PC-3 (cell line): ENCODE results near the gene ALDOA. TPM values are rescaled to one million over a fixed set of nuclear protein-coding genes. Genes with fewer than 3 reads are reported as not detected.
A peak's percentile ranks its signal among the peaks of the same experiment; 100 is the strongest.

Experiments
- ATAC-seq: fragments of 200-7000 bp; cut with Tn5 transposase; 2 replicates; pipeline ENCODE4 v1.9.1; 2020; ENCODE audit warnings: mild to moderate bottlenecking, moderate library complexity
- BruUV-seq: library from RNA; stranded (reverse); fragments of 400-500 nt; replicated peaks from 2 replicates; lab custom pipeline; 2021; lab: Mats Ljungman, UMichigan
- CTCF ChIA-PET: fragments of 300-600 bp; sonication (Branson Sonifier 250); formaldehyde crosslinking; loops from one replicate; lab custom pipeline; 2022; ENCODE audit warnings: antibody characterized with exemption; lab: Charles Lee
- POLR2A ChIA-PET: fragments of 300-600 bp; sonication (Branson Sonifier 250); formaldehyde crosslinking; loops from one replicate; lab custom pipeline; 2022; ENCODE audit warnings: antibody characterized with exemption; ENCODE audit not compliant: unreplicated experiment; lab: Charles Lee
- DNase-seq: peaks from one replicate; pipeline ENCODE4 v3.0.0-alpha.2; 2015
- H2AFZ ChIP-seq: fragments of 300-600 bp; sonication (generic); 2 replicates; pipeline ENCODE4 v1.6.0; 2016; ENCODE audit warnings: antibody characterized with exemption, low read length
- H3F3A ChIP-seq: fragments of 300-600 bp; sonication (generic); one replicate; pipeline ENCODE4 v1.6.0; 2017; ENCODE audit warnings: antibody characterized with exemption, low read length, control low read depth, mild to moderate bottlenecking; ENCODE audit not compliant: unreplicated experiment
- H3K27ac ChIP-seq: fragments of 300-600 bp; sonication (generic); 2 replicates; pipeline ENCODE4 v1.5.1; 2016; ENCODE audit warnings: mild to moderate bottlenecking, low read length
- H3K27me3 ChIP-seq: fragments of 300-600 bp; sonication (generic); 2 replicates; pipeline ENCODE4 v1.6.1; 2016; ENCODE audit warnings: low read length, mixed read lengths
- H3K36me3 ChIP-seq: fragments of 300-600 bp; sonication (generic); 2 replicates; pipeline ENCODE4 v1.6.1; 2016; ENCODE audit warnings: low read depth, mixed run types, low read length, mixed read lengths
- H3K4me1 ChIP-seq: fragments of 300-600 bp; sonication (generic); 2 replicates; pipeline ENCODE4 v1.5.1; 2016; ENCODE audit warnings: low read length; ENCODE audit not compliant: insufficient read depth
- H3K4me2 ChIP-seq: fragments of 300-600 bp; sonication (generic); 2 replicates; pipeline ENCODE4 v1.6.0; 2016; ENCODE audit warnings: low read length
- H3K4me3 ChIP-seq: fragments of 300-600 bp; sonication (generic); 2 replicates; pipeline ENCODE4 v1.5.1; 2016; ENCODE audit warnings: mild to moderate bottlenecking, low read length, mixed read lengths
- H3K79me2 ChIP-seq: fragments of 300-600 bp; sonication (generic); 2 replicates; pipeline ENCODE4 v1.6.1; 2017; ENCODE audit warnings: low read length, mixed read lengths
- H3K9ac ChIP-seq: fragments of 300-600 bp; sonication (generic); 2 replicates; pipeline ENCODE4 v1.6.0; 2016; ENCODE audit warnings: mild to moderate bottlenecking, low read length
- H3K9me2 ChIP-seq: fragments of 300-600 bp; sonication (generic); replicated peaks from 2 replicates; pipeline ENCODE4 v1.6.1; 2016; ENCODE audit warnings: mixed run types, low read length, mixed read lengths
- H3K9me3 ChIP-seq: fragments of 300-600 bp; sonication (generic); 2 replicates; pipeline ENCODE4 v1.6.1; 2016; ENCODE audit warnings: low read length, mixed read lengths
- H4K20me1 ChIP-seq: fragments of 300-600 bp; sonication (generic); 2 replicates; pipeline ENCODE4 v1.6.1; 2016; ENCODE audit warnings: low read length, mixed read lengths
- CTCF ChIP-seq: fragments of 300-600 bp; sonication (generic); conservative IDR thresholded peaks from 2 replicates; pipeline ENCODE4 v1.5.1; 2017; ENCODE audit warnings: antibody characterized with exemption, low read depth, mild to moderate bottlenecking, low read length
- EZH2 ChIP-seq: fragments of 300-600 bp; sonication (generic); IDR thresholded peaks from one replicate; pipeline ENCODE4 v1.6.1; 2017; ENCODE audit warnings: antibody characterized with exemption, mild to moderate bottlenecking, low read length; ENCODE audit not compliant: unreplicated experiment
- EZH2phosphoT487 ChIP-seq: fragments of 300-600 bp; sonication (generic); IDR thresholded peaks from 2 replicates; pipeline ENCODE4 v1.6.1; 2018; ENCODE audit warnings: mild to moderate bottlenecking, antibody characterized with exemption, low read length, borderline replicate concordance
- intact Hi-C: fragments of 100-400 bp; cut with micrococcal nuclease; formaldehyde crosslinking; loops from 2 replicates; pipeline ENCODE4 v1.9.0; 2023
- total RNA-seq: library from RNA; depleted of rRNA; stranded (reverse); fragments of >200 nt; gene quantifications from 2 replicates; pipeline ENCODE4 v1.2.3, GENCODE V29; 2014

ALDOA gene
- total RNA-seq, 1 experiment from 2014 or later: 2,048 TPM

DNA sequence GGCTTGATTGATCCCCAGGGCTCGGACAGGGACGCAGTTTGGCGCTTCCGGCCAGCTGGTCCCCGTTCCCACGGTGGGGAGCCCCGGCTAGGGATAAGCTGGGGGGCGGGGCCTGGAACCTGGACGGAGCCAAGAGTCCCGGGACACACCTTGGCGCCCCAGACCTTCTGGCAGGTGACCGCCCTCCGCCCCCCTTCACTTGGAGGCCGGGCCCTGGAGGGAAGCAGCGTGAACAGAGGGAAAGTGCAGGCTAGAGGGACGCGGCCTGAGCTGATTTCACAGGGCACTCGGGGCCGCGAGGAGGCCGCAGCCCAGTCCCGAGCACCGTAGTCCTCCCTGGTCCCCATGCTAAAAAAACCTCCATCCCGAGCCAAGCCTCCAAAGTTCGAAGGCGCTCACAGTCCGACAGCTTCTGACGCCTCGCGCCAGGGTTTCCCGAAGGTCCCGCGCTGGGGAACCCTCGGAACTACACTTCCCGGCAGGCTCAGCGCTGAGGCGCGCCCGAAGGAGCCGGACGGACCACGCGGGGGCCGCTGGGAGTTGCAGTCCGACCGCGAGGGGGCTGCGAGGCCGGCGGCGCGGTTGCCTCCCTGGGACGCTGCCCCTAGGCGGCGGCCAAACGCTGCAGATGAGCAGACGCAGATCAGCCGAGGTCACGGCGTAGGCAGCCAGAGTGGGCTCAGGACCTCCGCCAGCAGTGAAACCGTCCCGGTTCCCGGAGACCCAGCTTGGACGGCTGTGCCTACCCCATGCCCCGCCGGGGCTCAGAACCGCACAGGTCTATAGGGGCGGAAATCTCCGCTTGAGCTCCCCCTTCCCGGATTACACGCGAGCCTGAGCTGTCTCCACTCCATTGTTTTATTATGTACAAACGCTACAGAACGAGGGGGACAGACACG is 26.2 kb downstream of the ALDOA start, which contains the start of gene TBX6:
Gene TBX6, minus strand, starts transcription at position 451 of the 899 bp plus-strand sequence. CDS start 731 bp downstream, outside the sequence.
- intact Hi-C loops: no loop called here

GRCh38 chr16:30092373-30093010 is 26.9 kb downstream of the ALDOA start:
- Histone ChIP-seq H2AFZ (peak overlapping the region; percentile 94), H4K20me1 (no peaks in the 10 kb centered on the region), H3K4me1 (peaks cover 31% of the 10 kb centered on the region), H3K27ac (peak overlapping the region; percentile 27; the same call in 1 of the 2 replicates), H3K4me2 (peak overlapping the region; percentile 98), H3K9me2 (no peaks in the 10 kb centered on the region), H3K36me3 (no peaks in the 10 kb centered on the region; the same call in 1 of the 2 replicates), H3K79me2 (no peaks in the 10 kb centered on the region), H3K4me3 (peak overlapping the region; percentile 78), H3K9me3 (peaks cover 5% of the 10 kb centered on the region; the same call in 1 of the 2 replicates), H3K27me3 (no peaks in the 10 kb centered on the region), H3F3A (peaks cover 8% of the 10 kb centered on the region), H3K9ac (peak overlapping the region; percentile 67)
- POLR2A ChIA-PET: no interaction called here
- ATAC-seq: no peak; the same call in 1 of the 2 replicates
- peak; percentile 45 for DNase-seq
- CTCF ChIA-PET: interaction anchor here (0.6 to 1.7 kb wide), 4 partner anchors 11 to 37 kb away, joined by 3 to 13 read pairs (median 4); no protein-coding TSS in a partner anchor
- TF ChIP-seq EZH2 (no peak), CTCF (peak; percentile 41)
- intact Hi-C loops: no loop called here
- no TSS peak for BruUV-seq

More for the DNA sequence above, 26.2 kb downstream of the ALDOA start, which contains the start of gene TBX6:
- Histone ChIP-seq H3K27ac (peak within 1 kb of the TSS; percentile 89), H3K9me3 (0 out of 2 replicates have a peak, but pooled peaks cover under 1% of the 10 kb centered on the region), H3K9ac (peak within 1 kb of the TSS; percentile 67), H3K4me3 (peak within 1 kb of the TSS; percentile 78), H2AFZ (peak within 1 kb of the TSS; percentile 94), H3K4me2 (peak within 1 kb of the TSS; percentile 98), H3K4me1 (peaks cover 31% of the 10 kb centered on the region), H3F3A (peaks cover 8% of the 10 kb centered on the region), H4K20me1 (no peaks in the 10 kb centered on the region), H3K9me2 (no peaks in the 10 kb centered on the region), H3K79me2 (no peaks in the 10 kb centered on the region), H3K36me3 (no peaks in the 10 kb centered on the region), H3K27me3 (no peaks in the 10 kb centered on the region)
- ChIA-PET POLR2A (interaction anchor here (0.6 kb wide), 1 partner anchor 15 kb away, joined by 3 read pairs; no protein-coding TSS in a partner anchor), CTCF (interaction anchor here (0.6 to 1.7 kb wide), 4 partner anchors 10 to 279 kb away, joined by 3 to 13 read pairs (median 4); no protein-coding TSS in a partner anchor)
- no TSS peak for BruUV-seq
- DNase-seq (peak; percentile 87), ATAC-seq (peak; percentile 81)
- TF ChIP-seq CTCF (peak; percentile 60), EZH2phosphoT487 (no peak), EZH2 (no peak)
